ENCODE results near the gene MED22. TPM values are rescaled to one million over a fixed set of nuclear protein-coding genes. Genes with fewer than 3 reads are reported as not detected.

Gene MED22
- polyA plus RNA-seq, 3 donors, result 6.8 to 27.7 (median 9.6) TPM

- Mint-ChIP-seq H3K36me3 (peaks cover 42 to 55% of the 10 kb centered on the region in 2 donors), H3K27me3 (ENCODE audit: low read depth in 3 of 3) (peaks cover 0 to 2% (median 2%) of the 10 kb centered on the region in 3 donors), H3K4me1 (peaks cover 42% of the 10 kb centered on the region), H3K27ac (peak overlapping the region; percentile 33 to 91 (median 86)), H3K4me3 (peak overlapping the region; percentile 83 to 89), H3K9me3 (peaks cover 0 to 2% (median 0%) of the 10 kb centered on the region in 7 donors)
- Histone ChIP-seq H3K4me2 (replicated peaks; ENCODE audit: extremely low read depth, low read length, poor library complexity, severe bottlenecking) (peak overlapping the region; percentile 91), H3K9ac (ENCODE audit: insufficient read depth, low read length, poor library complexity, severe bottlenecking) (peak overlapping the region; percentile 71), H3K4me3 (replicated peaks in 1 of 3; ENCODE audit: low read depth in 2 of 3, low read length in 3 of 3) (peak overlapping the region; percentile 56 to 89 (median 68)), H4K20me1 (ENCODE audit: insufficient read depth, low read length) (peaks cover 54% of the 10 kb centered on the region), H2AFZ (ENCODE audit: insufficient read depth, low read depth, low read length, poor library complexity, severe bottlenecking) (peak overlapping the region; percentile 69), H3K9me3 (replicated peaks in 1 of 2; ENCODE audit: control insufficient read depth in 1 of 2, insufficient read depth in 1 of 2, low read length in 2 of 2) (no peaks in the 10 kb centered on the region), H3K27me3 (ENCODE audit: control insufficient read depth in 2 of 2, insufficient read depth in 2 of 2, low read length in 2 of 2) (no peaks in the 10 kb centered on the region), H3K4me1 (ENCODE audit: control insufficient read depth in 1 of 2, insufficient read depth in 2 of 2, low read length in 2 of 2) (peaks cover 29 to 35% of the 10 kb centered on the region in 2 donors), H3K79me2 (ENCODE audit: insufficient read depth, low read length) (peaks cover 23% of the 10 kb centered on the region), H3K36me3 (replicated peaks in 1 of 2; ENCODE audit: control insufficient read depth in 1 of 2, insufficient read depth in 2 of 2, low read length in 2 of 2) (peaks cover 39 to 55% of the 10 kb centered on the region in 2 donors), H3K27ac (ENCODE audit: low read depth in 1 of 2, low read length in 2 of 2) (peak overlapping the region; percentile 38 to 75)
- DNase-seq, result no peak
- 0% methylated on average over 31 of the region's 31 CpGs for WGBS (ENCODE audit: insufficient coverage)
- TF ChIP-seq, protein P1, sequence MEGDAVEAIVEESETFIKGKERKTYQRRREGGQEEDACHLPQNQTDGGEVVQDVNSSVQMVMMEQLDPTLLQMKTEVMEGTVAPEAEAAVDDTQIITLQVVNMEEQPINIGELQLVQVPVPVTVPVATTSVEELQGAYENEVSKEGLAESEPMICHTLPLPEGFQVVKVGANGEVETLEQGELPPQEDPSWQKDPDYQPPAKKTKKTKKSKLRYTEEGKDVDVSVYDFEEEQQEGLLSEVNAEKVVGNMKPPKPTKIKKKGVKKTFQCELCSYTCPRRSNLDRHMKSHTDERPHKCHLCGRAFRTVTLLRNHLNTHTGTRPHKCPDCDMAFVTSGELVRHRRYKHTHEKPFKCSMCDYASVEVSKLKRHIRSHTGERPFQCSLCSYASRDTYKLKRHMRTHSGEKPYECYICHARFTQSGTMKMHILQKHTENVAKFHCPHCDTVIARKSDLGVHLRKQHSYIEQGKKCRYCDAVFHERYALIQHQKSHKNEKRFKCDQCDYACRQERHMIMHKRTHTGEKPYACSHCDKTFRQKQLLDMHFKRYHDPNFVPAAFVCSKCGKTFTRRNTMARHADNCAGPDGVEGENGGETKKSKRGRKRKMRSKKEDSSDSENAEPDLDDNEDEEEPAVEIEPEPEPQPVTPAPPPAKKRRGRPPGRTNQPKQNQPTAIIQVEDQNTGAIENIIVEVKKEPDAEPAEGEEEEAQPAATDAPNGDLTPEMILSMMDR (IDR thresholded peaks at IDR 0.05), result no peak
- intact Hi-C loops (cut with micrococcal nuclease), result loop anchor here in 1 of 2 donors (2.0 kb wide), 1 partner anchor 19 kb away; no protein-coding TSS in a partner anchor
Observed at GRCh38 chr9:133355881-133356357, 8.0 kb upstream of the MED22 start.

DNA sequence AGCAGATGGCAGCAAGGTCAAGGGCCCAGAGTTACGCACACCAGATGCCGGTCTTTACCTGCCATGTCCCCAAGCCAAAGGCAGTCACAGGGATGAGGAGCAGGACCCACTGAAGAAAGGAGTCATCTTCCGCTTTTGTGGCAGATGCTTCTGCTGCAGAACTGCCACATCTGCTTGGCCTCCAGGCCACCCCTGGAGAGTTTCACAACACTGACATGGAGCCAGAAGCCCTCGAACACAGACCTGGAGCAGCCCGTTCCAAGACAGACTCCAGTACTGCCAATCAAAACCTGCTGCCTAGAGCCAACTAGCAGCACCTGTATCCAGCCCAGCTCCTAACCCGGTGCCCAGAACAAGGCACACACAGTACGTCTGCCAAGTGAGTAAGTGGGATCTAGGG is 6.8 kb upstream of the MED22 start:
- Histone ChIP-seq H2AFZ (ENCODE audit: insufficient read depth, low read depth, low read length, poor library complexity, severe bottlenecking) (no peak overlapping the region), H3K27ac (ENCODE audit: low read depth in 1 of 2, low read length in 2 of 2) (peak overlapping the region in 1 of 2 donors; percentile 4), H3K27me3 (ENCODE audit: control insufficient read depth in 2 of 2, insufficient read depth in 2 of 2, low read length in 2 of 2) (no peaks in the 10 kb centered on the region), H4K20me1 (ENCODE audit: insufficient read depth, low read length) (peaks cover 58% of the 10 kb centered on the region), H3K4me2 (replicated peaks; ENCODE audit: extremely low read depth, low read length, poor library complexity, severe bottlenecking) (no peak overlapping the region), H3K9me3 (replicated peaks in 1 of 2; ENCODE audit: control insufficient read depth in 1 of 2, insufficient read depth in 1 of 2, low read length in 2 of 2) (no peaks in the 10 kb centered on the region), H3K36me3 (replicated peaks in 1 of 2; ENCODE audit: control insufficient read depth in 1 of 2, insufficient read depth in 2 of 2, low read length in 2 of 2) (peaks cover 41 to 55% of the 10 kb centered on the region in 2 donors), H3K79me2 (ENCODE audit: insufficient read depth, low read length) (peaks cover 24% of the 10 kb centered on the region), H3K4me1 (ENCODE audit: control insufficient read depth in 1 of 2, insufficient read depth in 2 of 2, low read length in 2 of 2) (peaks cover 29 to 37% of the 10 kb centered on the region in 2 donors), H3K9ac (ENCODE audit: insufficient read depth, low read length, poor library complexity, severe bottlenecking) (no peak overlapping the region), H3K4me3 (replicated peaks in 1 of 3; ENCODE audit: low read depth in 2 of 3, low read length in 3 of 3) (no peak overlapping the region)
- TF ChIP-seq, protein P1 (IDR thresholded peaks at IDR 0.05), result no peak
- Mint-ChIP-seq H3K36me3 (peaks cover 45 to 56% of the 10 kb centered on the region in 2 donors), H3K27me3 (ENCODE audit: low read depth in 3 of 3) (peaks cover 0 to 2% (median 2%) of the 10 kb centered on the region in 3 donors), H3K4me1 (peaks cover 45% of the 10 kb centered on the region), H3K9me3 (peaks cover 0 to 2% (median 0%) of the 10 kb centered on the region in 7 donors), H3K27ac (peak overlapping the region in 3 of 7 donors; percentile 19 to 83 (median 59)), H3K4me3 (no peak overlapping the region)
- WGBS (ENCODE audit: insufficient coverage), result 74% methylated on average over 7 of the region's 7 CpGs
- intact Hi-C loops (cut with micrococcal nuclease), result no loop called here
- no peak for DNase-seq
